ENCODE data around the gene CRISPLD2. TPM values are rescaled to one million over a fixed set of nuclear protein-coding genes. Genes with fewer than 3 reads are reported as not detected.

The CRISPLD2 gene
- total and polyA plus RNA-seq, 12 donors, result 7.9 to 48.1 (median 15.2) TPM

GRCh38 chr16:84928679-84929420 is 109.1 kb downstream of the CRISPLD2 start:
- Histone ChIP-seq H3K27me3 (no peaks in the 10 kb centered on the region), H3K4me3 (no peak overlapping the region), H3K36me3 (no peaks in the 10 kb centered on the region), H3K4me1 (peaks cover 8 to 63% (median 38%) of the 10 kb centered on the region in 9 donors), H3K27ac (peak overlapping the region in 9 of 10 donors; percentile 45 to 86 (median 71)), H3K9me3 (peaks cover 0 to 3% (median 0%) of the 10 kb centered on the region in 11 donors)
- peak in 2 of 9 donors; percentile 4 to 5 for TF ChIP-seq CTCF (IDR thresholded peaks at IDR 0.05)
- WGBS, 2 donors, result 37 to 42% methylated on average over 16 of the region's 16 CpGs
- intact Hi-C loops (cut with DNase I), result loop anchor here in 4 of 10 donors (5.0 kb wide), 2 partner anchors 33 to 43 kb away; no protein-coding TSS in a partner anchor
- peak; percentile 42 to 73 (median 62) for ATAC-seq
- peak; percentile 61 to 78 for DNase-seq

GRCh38 chr16:84929421-84930297 is 109.9 kb downstream of the CRISPLD2 start:
- intact Hi-C loops (cut with DNase I), result loop anchor here in 4 of 10 donors (5.0 kb wide), 2 partner anchors 33 to 43 kb away; no protein-coding TSS in a partner anchor
- WGBS, 2 donors, result 69 to 76% methylated on average over 36 of the region's 36 CpGs
- no peak for TF ChIP-seq CTCF (IDR thresholded peaks at IDR 0.05)

GRCh38 chr16:84930298-84931106 is 110.7 kb downstream of the CRISPLD2 start:
- Histone ChIP-seq H3K4me1 (peaks cover 12 to 56% (median 34%) of the 10 kb centered on the region in 9 donors), H3K36me3 (no peaks in the 10 kb centered on the region), H3K27ac (peak overlapping the region in 6 of 10 donors; percentile 26 to 86 (median 65)), H3K9me3 (peaks cover 0 to 3% (median 0%) of the 10 kb centered on the region in 11 donors), H3K4me3 (no peak overlapping the region), H3K27me3 (no peaks in the 10 kb centered on the region)
- no peak for TF ChIP-seq CTCF (IDR thresholded peaks at IDR 0.05)
- WGBS, 2 donors, result 80 to 85% methylated on average over 8 of the region's 8 CpGs
- ATAC-seq (no peak), DNase-seq (no peak)
- intact Hi-C loops (cut with DNase I), result no loop called here

More at GRCh38 chr16:84929421-84930297, 109.9 kb downstream of the CRISPLD2 start:
- H3K9me3 ChIP-seq, result peaks cover 0 to 3% (median 0%) of the 10 kb centered on the region in 11 donors
- no peaks in the 10 kb centered on the region for H3K27me3 ChIP-seq
- H3K4me1 ChIP-seq, result peaks cover 12 to 64% (median 38%) of the 10 kb centered on the region in 9 donors
- H3K4me3 ChIP-seq, result no peak overlapping the region
- ATAC-seq (no peak), DNase-seq (no peak)
- H3K36me3 ChIP-seq, result no peaks in the 10 kb centered on the region
- H3K27ac ChIP-seq, result peak overlapping the region in 9 of 10 donors; percentile 10 to 86 (median 68)

Data from heart right ventricle (tissue), 16 donors.